GM10847 (cell line): ENCODE data around the gene NEMP2.

Experiments
- POLR2A ChIP-seq: IDR thresholded peaks from 2 replicates; pipeline ENCODE4 v1.6.1; 2011; ENCODE audit not compliant: insufficient read length; ENCODE audit errors: extremely low read depth

NEMP2 gene

DNA sequence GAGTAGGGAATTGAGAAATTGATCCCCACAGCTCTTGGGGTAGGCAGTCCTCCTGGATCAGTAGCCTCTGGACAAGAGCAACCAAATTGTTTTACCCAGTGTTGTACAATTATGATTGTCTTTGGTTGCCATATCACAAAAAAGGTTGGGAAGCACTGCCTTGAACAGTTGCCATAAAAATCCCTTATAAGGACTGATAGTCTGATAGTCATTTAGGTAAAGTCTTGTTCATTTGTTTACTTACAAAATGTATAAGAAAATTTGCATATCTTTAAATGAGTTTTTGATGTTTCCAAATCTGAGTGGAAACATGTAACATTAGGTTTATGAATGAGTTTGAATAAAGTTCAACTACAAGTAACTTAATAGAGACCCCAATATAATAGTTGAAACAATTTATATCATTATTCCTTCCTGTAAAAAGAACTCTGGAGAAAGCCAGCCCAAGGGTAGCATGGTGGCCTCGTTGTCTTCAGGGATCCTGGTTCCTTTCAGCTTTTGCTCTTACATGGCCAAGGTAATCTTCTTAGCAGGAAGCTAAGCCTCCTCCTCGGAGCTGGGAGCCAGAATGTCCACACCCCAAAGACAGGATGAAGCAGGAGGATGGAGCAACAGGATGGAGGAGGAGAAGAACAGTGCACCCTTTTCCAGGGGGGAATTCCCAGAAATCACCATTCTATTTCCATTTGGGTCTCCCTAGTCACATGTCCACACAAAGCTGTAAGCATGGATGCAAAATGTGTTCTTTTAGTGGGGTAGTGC lies 35.7 kb upstream of the NEMP2 start:
- no peak for TF ChIP-seq POLR2A

DNA sequence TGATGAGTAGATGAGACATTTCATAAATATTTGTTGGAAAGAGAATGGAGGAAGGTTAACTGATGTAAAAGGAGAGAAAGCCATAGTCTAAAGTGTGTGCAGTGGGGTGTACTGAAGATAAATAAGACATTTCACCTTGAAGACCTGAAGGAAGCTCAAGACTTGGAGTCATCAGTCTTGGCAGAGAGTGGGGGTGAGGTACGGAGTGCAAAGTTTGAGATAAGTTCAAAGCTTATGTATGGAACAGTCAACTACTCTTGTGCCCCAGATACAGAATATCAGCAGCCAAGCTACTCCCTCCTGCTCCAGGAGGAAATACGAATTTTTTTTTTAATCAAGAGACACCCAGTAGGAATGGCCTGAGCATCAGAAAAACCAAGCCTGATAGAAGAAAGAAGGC lies 30.3 kb upstream of the NEMP2 start:
- no peak for TF ChIP-seq POLR2A

DNA sequence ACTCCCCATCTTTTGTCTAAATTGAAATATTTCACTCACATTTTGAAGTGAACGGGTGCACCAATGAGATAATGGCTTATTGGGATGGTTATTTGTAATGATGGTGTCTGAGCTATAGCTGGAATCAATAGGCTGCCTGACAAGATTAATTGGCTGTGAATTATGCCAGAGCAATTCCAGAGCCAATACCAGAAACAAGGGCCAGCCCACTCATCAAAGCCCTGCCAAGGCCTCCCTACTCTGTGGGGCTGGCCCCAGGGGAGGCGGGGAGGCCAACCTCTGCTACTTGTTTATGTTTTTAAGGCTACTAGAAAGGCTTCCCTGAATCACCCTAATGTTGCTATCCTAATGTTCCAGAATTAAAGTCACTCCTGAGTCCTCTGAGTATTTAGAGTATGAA lies 29.1 kb upstream of the NEMP2 start:
- no peak for TF ChIP-seq POLR2A

GRCh38 chr2:190563109-190563508 lies 28.6 kb upstream of the NEMP2 start:
- no peak for TF ChIP-seq POLR2A

- TF ChIP-seq POLR2A = no peak
These were observed 27.6 kb upstream of the NEMP2 start for GRCh38 chr2:190562121-190562520.

DNA sequence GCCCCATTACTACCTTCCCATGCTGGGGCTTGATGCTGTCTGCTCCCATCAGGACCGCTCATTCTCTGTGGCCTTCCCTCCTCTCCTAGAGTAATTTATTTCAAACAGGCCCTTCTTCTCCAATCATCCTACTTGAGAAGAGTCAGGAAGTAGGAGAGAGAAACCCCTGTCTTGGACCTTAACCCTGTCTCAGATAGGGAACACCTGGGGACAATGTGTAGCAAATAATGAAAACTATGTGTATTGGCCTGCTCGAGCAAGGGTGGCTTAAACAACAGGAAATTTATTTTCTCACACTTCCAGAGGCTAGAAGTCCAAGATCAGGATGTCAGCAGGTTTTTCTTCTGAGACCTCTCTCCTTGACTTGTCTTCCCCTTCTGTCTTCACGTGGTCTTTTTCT lies 26.6 kb upstream of the NEMP2 start:
- TF ChIP-seq POLR2A = no peak

- TF ChIP-seq POLR2A = no peak
These were observed 20.0 kb upstream of the NEMP2 start for GRCh38 chr2:190554357-190555006.

DNA sequence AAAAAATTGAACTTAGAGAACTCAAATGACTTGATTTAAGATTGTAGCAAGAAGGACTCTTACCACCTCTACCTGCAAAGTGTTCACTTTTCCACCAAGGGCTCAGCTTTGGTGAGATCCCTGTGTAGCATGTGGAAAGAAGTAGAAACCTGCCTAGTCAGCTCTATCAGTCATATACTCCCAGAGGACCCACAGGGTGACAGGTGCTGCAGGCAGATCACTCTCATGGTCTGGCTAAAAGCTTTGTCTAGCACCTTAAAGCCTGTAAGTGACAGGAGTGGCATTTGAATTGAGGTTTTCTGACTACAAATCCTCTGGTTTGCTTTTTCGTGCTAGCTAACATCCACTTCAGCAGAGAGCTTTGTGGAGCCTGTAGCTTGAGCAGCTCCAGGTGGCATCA lies 18.7 kb upstream of the NEMP2 start:
- no peak for TF ChIP-seq POLR2A

DNA sequence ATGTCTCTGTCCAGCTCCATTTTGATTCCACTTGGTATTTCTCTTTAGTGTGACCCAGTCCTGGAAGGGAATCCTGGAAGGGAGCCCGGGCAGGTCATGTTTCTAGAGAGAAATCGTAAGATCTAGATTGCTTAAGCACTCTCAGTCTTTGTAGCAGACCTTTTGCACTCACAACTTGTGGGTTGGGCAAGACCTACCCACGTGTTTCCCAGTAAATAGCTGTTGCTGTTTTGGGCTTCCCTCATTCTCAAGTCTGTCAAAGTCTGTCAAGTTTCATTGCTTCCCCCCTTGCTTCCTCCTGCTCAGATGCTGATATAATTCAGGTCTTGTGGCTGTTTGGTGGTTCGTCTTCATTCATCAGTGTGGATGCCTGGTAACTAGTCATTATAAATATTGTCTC lies 17.4 kb upstream of the NEMP2 start:
- TF ChIP-seq POLR2A = no peak

DNA sequence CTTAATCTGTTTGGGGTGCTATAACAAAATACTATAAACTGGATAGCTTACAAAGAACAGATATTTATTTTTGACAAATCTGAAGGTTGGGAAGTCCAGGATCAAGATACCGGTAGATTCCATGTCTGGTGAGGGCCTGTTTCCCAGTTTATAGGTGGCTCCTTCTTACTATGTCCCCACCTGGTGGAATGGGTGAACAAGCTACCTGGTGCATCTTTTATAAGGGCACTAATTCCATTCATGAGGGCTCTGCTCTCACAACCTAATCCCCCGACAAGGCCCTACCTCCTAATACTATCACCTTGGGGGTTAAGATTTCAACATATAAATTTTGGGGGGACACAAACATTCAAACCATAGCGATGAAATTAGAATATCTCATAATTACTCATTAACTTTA lies 15.6 kb upstream of the NEMP2 start:
- no peak for TF ChIP-seq POLR2A

GRCh38 chr2:190547886-190548285 lies 13.4 kb upstream of the NEMP2 start:
- no peak for TF ChIP-seq POLR2A

DNA sequence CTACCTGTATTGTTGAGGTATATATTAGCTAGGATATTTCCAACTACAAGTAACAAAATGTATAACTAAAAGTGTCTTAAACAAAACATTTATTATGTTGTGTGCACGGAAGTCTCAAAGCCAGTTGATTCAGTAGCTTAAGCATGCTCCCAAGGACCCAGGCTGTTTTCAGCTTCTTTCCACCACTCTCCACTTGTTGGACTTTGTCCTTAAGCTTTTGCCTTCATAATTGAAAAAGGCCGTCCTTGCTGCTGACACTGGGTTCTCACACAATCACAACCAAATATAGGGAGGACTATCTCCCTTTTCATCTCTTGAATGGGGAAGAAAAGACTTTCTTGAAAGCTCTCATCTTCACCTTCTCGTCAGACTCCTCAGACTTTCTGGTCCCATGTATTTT lies 12.2 kb upstream of the NEMP2 start:
- TF ChIP-seq POLR2A = no peak

GRCh38 chr2:190545555-190546385 lies 11.2 kb upstream of the NEMP2 start:
- no peak for TF ChIP-seq POLR2A

DNA sequence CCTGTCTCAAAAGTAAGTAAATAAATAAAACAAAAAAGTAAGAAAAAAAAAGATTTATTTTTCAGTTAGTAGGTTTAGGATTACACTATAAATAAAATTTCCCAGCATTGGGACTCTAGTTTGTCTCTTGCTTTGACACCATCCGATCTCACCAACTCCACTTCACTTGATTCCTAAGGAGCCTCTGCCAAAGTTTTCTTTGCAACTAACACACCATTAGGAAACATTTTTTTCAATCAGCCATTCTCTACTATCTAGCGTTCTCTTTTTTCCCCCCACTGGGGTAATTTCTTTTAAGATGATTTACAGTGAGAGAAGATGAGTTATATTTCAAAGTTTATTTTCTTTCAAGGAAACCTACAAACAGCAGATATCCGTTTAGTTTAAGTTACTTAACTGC lies 10.6 kb upstream of the NEMP2 start:
- no peak for TF ChIP-seq POLR2A

DNA sequence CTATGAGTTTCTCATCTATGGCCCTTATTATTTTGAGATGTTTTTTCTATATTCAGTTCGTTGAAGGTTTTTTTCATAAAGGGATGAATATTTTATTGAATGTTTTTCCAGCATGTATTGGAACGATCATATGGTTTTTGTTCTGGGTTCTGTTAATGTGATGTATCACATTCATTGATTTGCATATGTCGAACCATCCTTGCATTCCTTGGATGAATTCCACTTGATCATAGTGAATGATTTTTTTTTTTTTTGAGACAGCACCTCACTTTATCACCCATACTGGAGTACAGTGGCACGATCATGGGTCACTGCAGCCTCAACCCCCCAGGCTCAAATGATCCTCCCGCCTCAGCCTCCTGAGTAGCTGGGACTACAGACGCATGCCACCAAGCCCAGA lies 5.5 kb upstream of the NEMP2 start:
- no peak for TF ChIP-seq POLR2A

GRCh38 chr2:190538201-190538600 lies 3.7 kb upstream of the NEMP2 start:
- TF ChIP-seq POLR2A = no peak
